Duodenal mucosa (tissue), 2 donors: ENCODE data around the gene CYP26A1.

Source experiments
- H3K27ac ChIP-seq: one replicate; pipeline ENCODE4 v1.7.0; 2013; ENCODE audit warnings: low read depth, low read length
- H3K27me3 ChIP-seq, 2 donors: one replicate each; pipeline ENCODE4 v1.7.0; 2013; ENCODE audit warnings: low read length in 2 of 2, control low read depth in 1 of 2; ENCODE audit not compliant: insufficient read depth in 2 of 2, control insufficient read depth in 1 of 2
- H3K36me3 ChIP-seq, 2 donors: one replicate each; pipeline ENCODE4 v1.7.0; 2013; ENCODE audit warnings: low read length in 2 of 2, control low read depth in 1 of 2; ENCODE audit not compliant: insufficient read depth in 2 of 2, control insufficient read depth in 1 of 2
- H3K4me1 ChIP-seq, 2 donors: one replicate each; pipeline ENCODE4 v1.7.0; 2013; ENCODE audit warnings: low read length in 2 of 2, control low read depth in 1 of 2; ENCODE audit not compliant: insufficient read depth in 2 of 2, control insufficient read depth in 1 of 2
- H3K4me3 ChIP-seq, 2 donors: one replicate each; pipeline ENCODE4 v1.7.0; 2013; ENCODE audit warnings: low read length in 2 of 2, low read depth in 1 of 2
- H3K9ac ChIP-seq, 2 donors: one replicate each; pipeline ENCODE4 v1.7.0; 2013; ENCODE audit warnings: low read length in 2 of 2, low read depth in 1 of 2
- H3K9me3 ChIP-seq, 2 donors: one replicate each; pipeline ENCODE4 v1.7.0; 2013; ENCODE audit warnings: low read length in 2 of 2, control low read depth in 1 of 2; ENCODE audit not compliant: control insufficient read depth in 1 of 2

Gene CYP26A1

GRCh38 chr10:93115661-93116383 lies 42.1 kb downstream of the CYP26A1 start:
- H3K9me3 ChIP-seq: no peaks in the 10 kb centered on the region
- H3K4me3 ChIP-seq: no peak overlapping the region
- no peak overlapping the region for H3K9ac ChIP-seq
- no peak overlapping the region for H3K27ac ChIP-seq
- H3K36me3 ChIP-seq: no peaks in the 10 kb centered on the region
- H3K4me1 ChIP-seq: peaks cover 0 to 5% of the 10 kb centered on the region in 2 donors
- H3K27me3 ChIP-seq: no peaks in the 10 kb centered on the region

DNA sequence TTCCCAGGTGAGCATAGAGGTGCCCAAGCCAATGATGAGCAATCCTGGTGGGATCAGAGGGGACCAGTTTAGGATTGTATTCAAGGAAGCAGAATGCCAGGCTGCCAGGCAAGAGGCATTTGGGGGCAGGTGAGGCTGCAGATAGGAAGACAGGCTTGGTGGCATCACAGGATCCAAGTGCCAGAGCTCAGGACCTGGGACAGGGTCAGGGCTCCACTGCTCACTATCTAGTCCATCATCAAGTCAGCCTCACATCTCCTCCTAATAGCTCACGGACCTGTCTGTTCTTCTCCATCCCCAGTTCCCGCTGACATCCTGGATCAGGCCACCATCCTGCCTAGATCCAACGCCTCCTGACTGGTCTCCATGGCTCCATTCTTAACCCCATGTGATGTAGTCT lies 47.6 kb downstream of the CYP26A1 start:
- no peak overlapping the region for H3K4me3 ChIP-seq
- H3K27ac ChIP-seq: no peak overlapping the region
- no peaks in the 10 kb centered on the region for H3K27me3 ChIP-seq
- H3K9ac ChIP-seq: no peak overlapping the region
- H3K9me3 ChIP-seq: peaks cover under 1 to 2% of the 10 kb centered on the region in 2 donors
- no peaks in the 10 kb centered on the region for H3K36me3 ChIP-seq
- H3K4me1 ChIP-seq: peaks cover 0 to 4% of the 10 kb centered on the region in 2 donors

GRCh38 chr10:93123766-93124165 lies 50.1 kb downstream of the CYP26A1 start:
- no peaks in the 10 kb centered on the region for H3K36me3 ChIP-seq
- no peak overlapping the region for H3K4me3 ChIP-seq
- H3K9me3 ChIP-seq: peaks cover 8 to 9% of the 10 kb centered on the region in 2 donors
- H3K4me1 ChIP-seq: peaks cover 0 to 4% of the 10 kb centered on the region in 2 donors
- H3K27me3 ChIP-seq: no peaks in the 10 kb centered on the region
- H3K27ac ChIP-seq: no peak overlapping the region
- H3K9ac ChIP-seq: no peak overlapping the region

DNA sequence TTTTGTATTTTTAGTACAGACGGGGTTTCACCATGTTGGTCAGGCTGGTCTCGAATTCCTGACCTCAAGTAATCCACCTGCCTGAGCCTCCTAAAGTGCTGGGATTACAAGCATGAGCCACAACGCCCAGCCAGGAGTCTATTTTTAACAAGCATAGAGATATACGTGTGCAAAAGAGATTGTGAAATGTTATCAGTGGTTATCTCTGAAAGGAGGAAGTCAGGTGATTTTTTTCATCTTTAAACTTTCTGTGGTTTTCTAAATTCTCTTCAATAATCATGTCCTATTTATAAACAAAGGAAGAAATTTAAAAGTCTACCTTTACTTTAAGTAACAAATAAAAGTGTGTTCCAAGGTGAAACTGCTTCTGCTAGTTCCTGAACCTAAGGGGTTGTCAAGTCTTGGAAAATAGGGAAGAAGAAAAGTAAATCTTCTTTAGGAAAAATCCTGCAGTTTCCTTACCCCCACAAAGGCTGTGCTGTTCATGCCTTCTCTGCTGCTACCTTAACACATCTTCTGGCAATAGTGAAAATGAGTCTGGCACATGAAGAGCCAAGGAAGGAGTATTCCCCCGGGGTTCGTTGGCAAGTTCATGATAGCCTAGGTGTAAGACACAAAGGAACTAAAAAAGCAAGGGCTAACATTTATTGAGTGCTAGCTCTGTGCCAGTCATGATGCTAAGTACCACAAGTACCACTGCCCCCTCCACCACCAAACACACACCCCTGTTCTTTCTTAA lies 51.1 kb downstream of the CYP26A1 start:
- H3K9me3 ChIP-seq: peaks cover 8 to 9% of the 10 kb centered on the region in 2 donors
- no peaks in the 10 kb centered on the region for H3K36me3 ChIP-seq
- H3K4me1 ChIP-seq: peaks cover 0 to 4% of the 10 kb centered on the region in 2 donors
- H3K9ac ChIP-seq: no peak overlapping the region
- no peaks in the 10 kb centered on the region for H3K27me3 ChIP-seq
- no peak overlapping the region for H3K4me3 ChIP-seq
- H3K27ac ChIP-seq: no peak overlapping the region

- Histone ChIP-seq H3K27me3 (no peaks in the 10 kb centered on the region), H3K4me3 (no peak overlapping the region), H3K4me1 (peaks cover 0 to 4% of the 10 kb centered on the region in 2 donors), H3K36me3 (no peaks in the 10 kb centered on the region), H3K9ac (no peak overlapping the region), H3K27ac (no peak overlapping the region), H3K9me3 (peaks cover 8 to 9% of the 10 kb centered on the region in 2 donors)
Observed at GRCh38 chr10:93125966-93126365, 52.3 kb downstream of the CYP26A1 start.

GRCh38 chr10:93126483-93127052 lies 52.9 kb downstream of the CYP26A1 start:
- Histone ChIP-seq H3K9ac (no peak overlapping the region), H3K36me3 (no peaks in the 10 kb centered on the region), H3K27ac (no peak overlapping the region), H3K4me3 (no peak overlapping the region), H3K4me1 (peaks cover 0 to 4% of the 10 kb centered on the region in 2 donors), H3K27me3 (no peaks in the 10 kb centered on the region), H3K9me3 (peaks cover 8 to 9% of the 10 kb centered on the region in 2 donors)
